K562 (cell line): ENCODE results near the gene TMEM187. TPM values are rescaled to one million over a fixed set of nuclear protein-coding genes. Genes with fewer than 3 reads are reported as not detected.
A peak's percentile ranks its signal among the peaks of the same experiment; 100 is the strongest.

Source experiments
- CHD1 ChIP-seq: fragments of 200-600 bp; sonication (generic); IDR thresholded peaks from one replicate; pipeline ENCODE4 v1.6.1; 2012; ENCODE audit warnings: mild to moderate bottlenecking, moderate library complexity, low read length, inconsistent platforms
- HNRNPL ChIP-seq: fragments of 200-400 bp; formaldehyde crosslinking; IDR thresholded peaks from 2 replicates; pipeline ENCODE4 v1.6.1; 2017; ENCODE audit warnings: low read depth, mild to moderate bottlenecking, low read length
- JUND ChIP-seq, 2 experiments: IDR thresholded peaks; 2 replicates in 1 of 2; 3 replicates in 1 of 2; pipeline ENCODE4 v1.6.1; 2011; ENCODE audit warnings: borderline replicate concordance in 2 of 2, low read depth in 2 of 2, low read length in 2 of 2, improper control_type of control experiment in 1 of 2, missing biosample characterization in 1 of 2, missing genetic modification characterization in 1 of 2, missing genetic modification reagents in 1 of 2
- KAT2B ChIP-seq: IDR thresholded peaks from one replicate; pipeline ENCODE4 v1.6.1; 2012; ENCODE audit warnings: low read depth, mild to moderate bottlenecking, control low read depth, inconsistent platforms, low read length, moderate library complexity
- KDM5B ChIP-seq: fragments of 200-600 bp; sonication (generic); IDR thresholded peaks from 2 replicates; pipeline ENCODE4 v1.6.1; 2012; ENCODE audit warnings: low read depth, mild to moderate bottlenecking, moderate library complexity, low read length, control low read depth, inconsistent platforms; ENCODE audit not compliant: insufficient replicate concordance
- MYC ChIP-seq, 2 experiments: fragments of 250-450 bp in 1 of 2; sonication (Bioruptor Pico) in 1 of 2; IDR thresholded peaks; 2 replicates each; pipeline versions ENCODE4 v1.5.1 to v1.6.1; 2012 to 2021; ENCODE audit warnings: low read depth in 2 of 2, borderline replicate concordance in 1 of 2, improper control_type of control experiment in 1 of 2, low read length in 1 of 2, mild to moderate bottlenecking in 1 of 2, moderate library complexity in 1 of 2
- NBN ChIP-seq: fragments of 450-650 bp; IDR thresholded peaks from 2 replicates; pipeline ENCODE4 v1.6.1; 2016; ENCODE audit warnings: low read depth, mild to moderate bottlenecking
- NR2C2 ChIP-seq, 2 experiments: fragments of 200-800 bp in 1 of 2; sonication (Bioruptor generic) in 1 of 2; sonication (generic) in 1 of 2; formaldehyde crosslinking in 1 of 2; IDR thresholded peaks; 2 replicates each; pipeline versions ENCODE4 v1.6.1 to v1.8.0; 2016 to 2022; ENCODE audit warnings: mild to moderate bottlenecking in 1 of 2, missing compliant biosample characterization in 1 of 2, missing genetic modification characterization in 1 of 2, missing genetic modification reagents in 1 of 2
- RBBP5 ChIP-seq: fragments of 200-600 bp; sonication (generic); IDR thresholded peaks from 2 replicates; pipeline ENCODE4 v1.6.1; 2012; ENCODE audit warnings: borderline replicate concordance, mild to moderate bottlenecking, low read length, control low read depth, inconsistent platforms; ENCODE audit not compliant: insufficient read depth, poor library complexity, severe bottlenecking
- RBFOX2 ChIP-seq: fragments of 200-400 bp; formaldehyde crosslinking; IDR thresholded peaks from 2 replicates; pipeline ENCODE4 v1.6.1; 2017; ENCODE audit warnings: low read depth, mild to moderate bottlenecking, low read length, moderate library complexity
- SMAD1 ChIP-seq: fragments of 150-350 bp; IDR thresholded peaks from 2 replicates; pipeline ENCODE4 v1.6.1; 2014; ENCODE audit warnings: low read length, low read depth; ENCODE audit not compliant: partially characterized antibody
- SPI1 ChIP-seq: IDR thresholded peaks from 2 replicates; pipeline ENCODE4 v1.6.1; 2011; ENCODE audit warnings: low read depth, low read length, control low read depth, borderline replicate concordance
- YY1 ChIP-seq, 3 experiments: IDR thresholded peaks; 2 replicates each; pipeline ENCODE4 v1.6.1; 2011; ENCODE audit warnings: low read length in 2 of 3, mild to moderate bottlenecking in 2 of 3, moderate library complexity in 2 of 3, borderline replicate concordance in 1 of 3, control low read depth in 1 of 3, low read depth in 1 of 3; ENCODE audit not compliant: insufficient read depth in 3 of 3, insufficient replicate concordance in 2 of 3, control insufficient read depth in 1 of 3, insufficient read length in 1 of 3; ENCODE audit errors: extremely low read depth in 1 of 3
- ZNF224 ChIP-seq: sonication (generic); formaldehyde crosslinking; IDR thresholded peaks from 2 replicates; pipeline ENCODE4 v1.8.0; 2022; ENCODE audit warnings: mild to moderate bottlenecking, missing genetic modification reagents
- ZNF644 ChIP-seq: fragments of 200-800 bp; sonication (Bioruptor generic); IDR thresholded peaks from 2 replicates; pipeline ENCODE4 v1.6.1; 2016; ENCODE audit warnings: low read depth, missing genetic modification characterization, missing compliant biosample characterization
- polyA plus RNA-seq, 8 experiments: library from polyadenylated mRNA; depleted of rRNA in 4 of 8; stranded (reverse) in 5 of 8; unstranded in 3 of 8; fragments of >200 nt; fragmentation: Nextera tagmentation in 2 of 8; fragmentation: Illumina TruSeq in 1 of 8; extraction: Ambion mirVana in 2 of 8; extraction: Trizol in 1 of 8; gene quantifications; 2 replicates each; pipeline versions ENCODE4 v1.2.1 to v1.2.3, GENCODE V29; 2011 to 2014; ENCODE audit warnings: inconsistent platforms in 1 of 8, missing spikeins in 1 of 8
- total RNA-seq, 7 experiments: library from RNA; depleted of rRNA in 6 of 7; stranded (reverse); fragments of >200 nt in 6 of 7; fragmentation: Illumina TruSeq in 2 of 7; extraction: Trizol in 2 of 7; gene quantifications; 2 replicates each; pipeline versions ENCODE4 v1.2.1 to v1.2.3, GENCODE V29; 2011 to 2021; ENCODE audit warnings: low replicate concordance in 1 of 7
- TF ChIP-seq, protein P1 (sequence below), 3 experiments: fragments of 200-800 bp in 1 of 3; fragments of 250-450 bp in 1 of 3; fragments of 450-650 bp in 1 of 3; sonication (Bioruptor Pico) in 1 of 3; sonication (Bioruptor generic) in 1 of 3; formaldehyde crosslinking in 1 of 3; IDR thresholded peaks; 2 replicates each; pipeline versions ENCODE4 v1.6.1 to v1.8.0; 2016 to 2022; ENCODE audit warnings: mild to moderate bottlenecking in 2 of 3, missing genetic modification characterization in 2 of 3, missing compliant biosample characterization in 1 of 3, moderate library complexity in 1 of 3
- TF ChIP-seq, protein P2 (sequence below), 2 experiments: IDR thresholded peaks; 2 replicates each; pipeline ENCODE4 v1.6.1; 2011; ENCODE audit warnings: borderline replicate concordance in 1 of 2, control low read depth in 1 of 2, low read depth in 1 of 2, low read length in 1 of 2, mild to moderate bottlenecking in 1 of 2, mixed read lengths in 1 of 2, moderate library complexity in 1 of 2; ENCODE audit not compliant: insufficient read depth in 1 of 2, insufficient read length in 1 of 2, poor library complexity in 1 of 2, severe bottlenecking in 1 of 2; ENCODE audit errors: extremely low read depth in 1 of 2

The TMEM187 gene
- total and polyA plus RNA-seq, 9 of the 15 experiments (the other 6 are each of a cell fraction or from before 2014, with no cell fraction given), result 0.13 to 6.4 (median 1.6) TPM

DNA sequence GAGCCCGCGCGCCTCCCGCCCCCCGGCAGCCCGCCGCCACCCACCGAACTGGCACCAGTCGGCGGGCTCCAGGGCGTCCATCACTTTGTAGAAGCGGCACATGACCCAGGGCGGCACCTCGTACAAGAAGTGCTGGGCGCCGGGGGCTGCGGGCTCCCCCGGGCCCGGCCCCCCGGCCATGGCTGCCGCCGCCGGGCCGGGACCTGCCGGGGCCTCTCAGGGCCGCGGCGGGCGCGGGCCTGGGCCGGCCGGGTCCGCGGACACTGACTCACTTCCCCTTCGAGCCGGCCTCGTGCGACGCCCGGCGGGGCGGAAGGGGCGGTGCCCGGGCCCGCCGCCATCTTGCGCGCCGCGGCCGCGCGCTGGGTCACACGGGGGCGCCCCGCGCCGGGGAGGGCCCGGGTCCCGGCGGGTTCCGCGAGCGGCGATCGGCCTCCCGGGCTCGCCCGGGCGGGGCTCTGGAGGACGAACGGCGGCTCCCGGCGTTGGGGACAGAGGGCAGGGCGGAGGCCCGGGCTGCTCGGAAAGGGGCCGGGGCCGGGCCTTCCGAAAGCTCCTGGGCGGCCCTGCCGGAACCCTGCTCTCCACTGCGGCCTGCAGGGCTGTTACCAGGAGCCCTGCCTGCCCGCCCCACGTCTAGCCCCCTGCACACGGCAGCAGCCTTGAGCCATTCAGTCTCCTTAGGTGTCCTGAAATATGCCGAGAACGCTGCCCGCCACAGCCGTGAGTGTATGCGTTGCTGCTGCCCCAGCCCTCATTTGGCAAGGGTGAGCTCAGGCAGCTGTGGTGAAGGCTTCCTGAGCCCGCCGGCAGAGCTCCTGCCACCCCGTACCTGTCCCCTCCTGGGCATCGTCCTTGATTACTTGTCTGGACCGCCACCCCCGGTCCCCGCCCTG lies 47.3 kb downstream of the TMEM187 start, which contains the start of gene IRAK1 (continued):
- TF ChIP-seq, protein P1, sequence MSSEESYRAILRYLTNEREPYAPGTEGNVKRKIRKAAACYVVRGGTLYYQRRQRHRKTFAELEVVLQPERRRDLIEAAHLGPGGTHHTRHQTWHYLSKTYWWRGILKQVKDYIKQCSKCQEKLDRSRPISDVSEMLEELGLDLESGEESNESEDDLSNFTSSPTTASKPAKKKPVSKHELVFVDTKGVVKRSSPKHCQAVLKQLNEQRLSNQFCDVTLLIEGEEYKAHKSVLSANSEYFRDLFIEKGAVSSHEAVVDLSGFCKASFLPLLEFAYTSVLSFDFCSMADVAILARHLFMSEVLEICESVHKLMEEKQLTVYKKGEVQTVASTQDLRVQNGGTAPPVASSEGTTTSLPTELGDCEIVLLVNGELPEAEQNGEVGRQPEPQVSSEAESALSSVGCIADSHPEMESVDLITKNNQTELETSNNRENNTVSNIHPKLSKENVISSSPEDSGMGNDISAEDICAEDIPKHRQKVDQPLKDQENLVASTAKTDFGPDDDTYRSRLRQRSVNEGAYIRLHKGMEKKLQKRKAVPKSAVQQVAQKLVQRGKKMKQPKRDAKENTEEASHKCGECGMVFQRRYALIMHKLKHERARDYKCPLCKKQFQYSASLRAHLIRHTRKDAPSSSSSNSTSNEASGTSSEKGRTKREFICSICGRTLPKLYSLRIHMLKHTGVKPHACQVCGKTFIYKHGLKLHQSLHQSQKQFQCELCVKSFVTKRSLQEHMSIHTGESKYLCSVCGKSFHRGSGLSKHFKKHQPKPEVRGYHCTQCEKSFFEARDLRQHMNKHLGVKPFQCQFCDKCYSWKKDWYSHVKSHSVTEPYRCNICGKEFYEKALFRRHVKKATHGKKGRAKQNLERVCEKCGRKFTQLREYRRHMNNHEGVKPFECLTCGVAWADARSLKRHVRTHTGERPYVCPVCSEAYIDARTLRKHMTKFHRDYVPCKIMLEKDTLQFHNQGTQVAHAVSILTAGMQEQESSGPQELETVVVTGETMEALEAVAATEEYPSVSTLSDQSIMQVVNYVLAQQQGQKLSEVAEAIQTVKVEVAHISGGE (CRISPR knock-in tag; IDR thresholded peaks at IDR 0.05), result peak in 1 of 3 experiments; percentile 85; a peak in 2 of 6 replicates
- no peak for TF ChIP-seq NR2C2 (CRISPR knock-in tag; IDR thresholded peaks at IDR 0.05)
- TF ChIP-seq NR2C2 (tag; IDR thresholded peaks at IDR 0.05), result peak; percentile 62
- no peak for TF ChIP-seq NBN
- peak; percentile 76 to 97 (median 94) for TF ChIP-seq YY1 (IDR thresholded peaks at IDR 0.05; ENCODE audit: borderline replicate concordance in 1 of 3, control insufficient read depth in 1 of 3, extremely low read depth in 1 of 3, insufficient read depth in 3 of 3, insufficient read length in 1 of 3, insufficient replicate concordance in 2 of 3, low read depth in 1 of 3, low read length in 2 of 3)
- TF ChIP-seq SMAD1, result peak; percentile 28
- TF ChIP-seq ZNF224 (CRISPR knock-in tag), result no peak
- TF ChIP-seq KAT2B, result no peak
- peak; percentile 95 for TF ChIP-seq MYC (IDR thresholded peaks at IDR 0.05; ENCODE audit: low read depth, low read length)
- no peak for TF ChIP-seq MYC (CRISPR knock-in tag; IDR thresholded peaks at IDR 0.05; ENCODE audit: borderline replicate concordance, low read depth)
- no peak for TF ChIP-seq CHD1
- peak; percentile 55 for TF ChIP-seq RBFOX2
- TF ChIP-seq ZNF644 (tag), result peak; percentile 62; the same call in 1 of the 2 replicates
- peak; percentile 79 for TF ChIP-seq RBBP5
- TF ChIP-seq KDM5B, result no peak
- 0 out of 2 replicates have a peak, but pooled peaks have one; percentile 35 for TF ChIP-seq JUND (IDR thresholded peaks at IDR 0.05; ENCODE audit: borderline replicate concordance, low read depth, low read length)
- TF ChIP-seq JUND (tag; IDR thresholded peaks at IDR 0.05; ENCODE audit: borderline replicate concordance, low read depth, low read length), result no peak; the same call in 2 of the 3 replicates
- TF ChIP-seq HNRNPL, result no peak
- TF ChIP-seq, protein P2, sequence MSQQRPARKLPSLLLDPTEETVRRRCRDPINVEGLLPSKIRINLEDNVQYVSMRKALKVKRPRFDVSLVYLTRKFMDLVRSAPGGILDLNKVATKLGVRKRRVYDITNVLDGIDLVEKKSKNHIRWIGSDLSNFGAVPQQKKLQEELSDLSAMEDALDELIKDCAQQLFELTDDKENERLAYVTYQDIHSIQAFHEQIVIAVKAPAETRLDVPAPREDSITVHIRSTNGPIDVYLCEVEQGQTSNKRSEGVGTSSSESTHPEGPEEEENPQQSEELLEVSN (IDR thresholded peaks at IDR 0.05; ENCODE audit: borderline replicate concordance in 1 of 2, extremely low read depth in 1 of 2, insufficient read depth in 1 of 2, insufficient read length in 1 of 2, low read depth in 1 of 2, low read length in 1 of 2, poor library complexity in 1 of 2, severe bottlenecking in 1 of 2), result peak; percentile 58 to 74
- TF ChIP-seq SPI1, result peak; percentile 87
